A549 treated with AZD2906 at 1 μM for 4 hours (cell line): ENCODE data around the gene PCDHB14. TPM values are rescaled to one million over a fixed set of nuclear protein-coding genes. Genes with fewer than 3 reads are reported as not detected.

ENCODE experiments used
- total RNA-seq: library from RNA; stranded (reverse); fragments of 200-300 nt; extraction: Qiagen RNA extraction; gene quantifications from 5 replicates; pipeline ENCODE4 v1.2.3, GENCODE V29; 2022

The PCDHB14 gene
- 0.03 to 0.09 TPM (median 0.06 TPM) in 5 replicates for total RNA-seq

DNA sequence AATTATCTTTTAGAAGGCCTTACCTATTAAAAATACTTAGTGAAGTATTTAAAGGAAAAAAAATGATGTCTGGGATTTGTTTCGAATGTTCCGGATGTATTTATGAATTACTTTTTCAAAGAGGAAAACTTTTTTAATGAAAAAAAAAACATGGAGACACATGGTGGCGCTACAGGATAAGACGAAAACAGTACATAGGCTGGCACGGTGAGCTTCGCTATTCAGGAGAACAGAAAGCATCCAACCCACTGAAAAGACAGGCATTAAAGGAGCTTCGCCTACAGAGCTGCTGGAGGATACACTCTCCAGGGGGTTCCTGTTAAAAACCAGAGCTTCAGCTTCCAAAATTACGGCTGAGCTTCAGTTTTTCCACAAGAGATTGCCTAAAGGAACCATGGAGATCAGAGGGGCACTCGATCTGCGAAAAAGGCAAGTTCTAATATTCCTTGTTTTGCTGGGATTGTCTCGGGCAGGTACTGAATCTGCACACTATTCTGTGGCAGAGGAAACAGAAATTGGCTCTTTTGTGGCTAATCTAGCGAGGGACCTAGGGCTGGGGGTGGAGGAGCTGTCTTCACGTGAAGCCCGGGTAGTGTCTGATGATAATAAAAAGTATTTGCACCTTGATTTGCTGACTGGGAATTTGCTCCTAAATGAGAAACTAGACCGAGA is at the start of gene PCDHB14:
TSS of gene PCDHB14 (plus strand) at position 232 of the 672 bp plus-strand sequence. CDS start at position 395, 163 bp downstream.

DNA sequence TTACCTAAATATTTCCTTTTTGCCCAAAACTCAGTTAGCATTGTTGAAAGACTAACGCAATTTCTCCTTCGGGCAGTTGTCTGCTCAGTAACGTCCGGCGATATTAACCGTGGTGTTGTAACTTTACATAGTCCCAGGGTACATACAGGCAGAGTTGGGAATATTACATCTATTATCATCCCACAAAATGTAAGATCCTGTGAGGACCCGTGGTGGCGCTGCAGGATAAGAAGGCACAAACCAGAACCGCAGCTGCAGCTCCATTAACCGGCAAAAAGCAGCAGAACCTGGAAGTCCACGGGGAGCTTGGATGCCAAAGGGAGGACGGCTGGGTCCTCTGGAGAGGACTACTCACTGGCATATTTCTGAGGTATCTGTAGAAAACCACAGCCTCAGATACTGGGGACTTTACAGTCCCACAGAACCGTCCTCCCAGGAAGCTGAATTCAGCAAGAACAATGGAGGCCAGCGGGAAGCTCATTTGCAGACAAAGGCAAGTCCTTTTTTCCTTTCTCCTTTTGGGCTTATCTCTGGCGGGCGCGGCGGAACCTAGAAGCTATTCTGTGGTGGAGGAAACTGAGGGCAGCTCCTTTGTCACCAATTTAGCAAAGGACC is 45.5 kb upstream of the PCDHB14 start, which contains the start of gene PCDHB8:
TSS of gene PCDHB8 (plus strand) at position 214 of the 615 bp plus-strand sequence. CDS start at position 459, 245 bp downstream.

DNA sequence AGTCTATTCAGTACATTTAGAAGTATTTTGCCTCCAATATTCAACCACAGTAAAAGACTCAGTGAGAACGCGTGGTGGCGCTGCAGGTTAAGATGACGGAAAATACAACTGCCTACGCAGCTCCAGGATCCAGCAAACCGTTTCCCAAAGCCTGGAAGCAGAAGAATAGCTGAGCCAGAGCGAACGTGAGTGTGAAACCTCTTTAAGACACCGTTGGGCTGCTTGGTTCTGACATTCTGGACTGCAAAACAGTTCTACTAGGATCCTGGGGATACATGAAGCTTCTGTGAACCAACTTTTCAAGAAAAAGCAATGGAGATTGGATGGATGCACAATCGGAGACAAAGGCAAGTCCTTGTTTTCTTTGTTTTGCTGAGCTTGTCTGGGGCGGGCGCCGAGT is 40.9 kb upstream of the PCDHB14 start, which contains the start of gene PCDHB16:
TSS of gene PCDHB16 (plus strand) at position 140 of the 400 bp plus-strand sequence. CDS start at position 313, 173 bp downstream.

DNA sequence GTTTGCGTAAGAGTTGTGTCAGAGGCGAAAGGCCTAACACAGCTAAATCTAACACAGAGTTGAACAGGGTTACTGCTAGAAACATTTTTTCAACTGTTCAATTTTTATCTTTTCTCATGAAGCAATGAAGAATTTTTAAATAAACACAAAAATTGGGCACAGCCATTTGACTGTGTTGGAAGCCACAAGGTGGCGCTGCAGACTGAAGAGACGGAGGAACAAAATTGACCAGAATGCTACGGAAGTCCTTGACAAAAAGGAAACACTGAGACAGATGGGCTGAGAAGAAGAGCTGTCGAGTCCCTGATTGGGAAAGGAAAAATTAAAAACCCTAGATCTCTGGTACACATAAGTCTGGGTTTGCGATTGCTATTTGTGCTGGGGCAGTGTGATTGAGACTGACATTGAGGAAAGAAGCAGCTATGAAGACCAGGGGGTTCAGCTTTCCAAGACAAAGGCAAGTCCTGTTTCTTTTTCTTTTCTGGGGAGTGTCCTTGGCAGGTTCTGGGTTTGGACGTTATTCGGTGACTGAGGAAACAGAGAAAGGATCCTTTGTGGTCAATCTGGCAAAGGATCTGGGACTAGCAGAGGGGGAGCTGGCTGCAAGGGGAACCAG is 36.1 kb upstream of the PCDHB14 start, which contains the start of gene PCDHB9:
TSS of gene PCDHB9 (plus strand) at position 265 of the 616 bp plus-strand sequence. CDS start at position 423, 158 bp downstream.

DNA sequence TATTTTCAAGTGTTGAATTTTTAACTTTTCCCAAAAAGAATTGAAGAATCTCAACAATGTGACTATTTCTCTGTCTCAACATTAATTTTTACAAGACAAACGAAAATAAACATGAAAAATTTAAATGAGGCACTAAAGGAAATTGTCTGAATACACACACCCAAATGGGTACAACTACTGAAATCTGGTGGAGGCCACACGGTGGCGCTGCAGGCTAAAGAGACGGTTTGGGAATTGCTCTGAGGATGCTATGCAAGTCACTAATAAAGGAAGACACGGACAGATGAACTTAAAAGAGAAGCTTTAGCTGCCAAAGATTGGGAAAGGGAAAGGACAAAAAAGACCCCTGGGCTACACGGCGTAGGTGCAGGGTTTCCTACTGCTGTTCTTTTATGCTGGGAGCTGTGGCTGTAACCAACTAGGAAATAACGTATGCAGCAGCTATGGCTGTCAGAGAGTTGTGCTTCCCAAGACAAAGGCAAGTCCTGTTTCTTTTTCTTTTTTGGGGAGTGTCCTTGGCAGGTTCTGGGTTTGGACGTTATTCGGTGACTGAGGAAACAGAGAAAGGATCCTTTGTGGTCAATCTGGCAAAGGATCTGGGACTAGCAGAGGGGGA is 30.9 kb upstream of the PCDHB14 start, which contains the start of gene PCDHB10:
TSS of gene PCDHB10 (plus strand) at position 244 of the 616 bp plus-strand sequence. CDS start at position 444, 200 bp downstream.

DNA sequence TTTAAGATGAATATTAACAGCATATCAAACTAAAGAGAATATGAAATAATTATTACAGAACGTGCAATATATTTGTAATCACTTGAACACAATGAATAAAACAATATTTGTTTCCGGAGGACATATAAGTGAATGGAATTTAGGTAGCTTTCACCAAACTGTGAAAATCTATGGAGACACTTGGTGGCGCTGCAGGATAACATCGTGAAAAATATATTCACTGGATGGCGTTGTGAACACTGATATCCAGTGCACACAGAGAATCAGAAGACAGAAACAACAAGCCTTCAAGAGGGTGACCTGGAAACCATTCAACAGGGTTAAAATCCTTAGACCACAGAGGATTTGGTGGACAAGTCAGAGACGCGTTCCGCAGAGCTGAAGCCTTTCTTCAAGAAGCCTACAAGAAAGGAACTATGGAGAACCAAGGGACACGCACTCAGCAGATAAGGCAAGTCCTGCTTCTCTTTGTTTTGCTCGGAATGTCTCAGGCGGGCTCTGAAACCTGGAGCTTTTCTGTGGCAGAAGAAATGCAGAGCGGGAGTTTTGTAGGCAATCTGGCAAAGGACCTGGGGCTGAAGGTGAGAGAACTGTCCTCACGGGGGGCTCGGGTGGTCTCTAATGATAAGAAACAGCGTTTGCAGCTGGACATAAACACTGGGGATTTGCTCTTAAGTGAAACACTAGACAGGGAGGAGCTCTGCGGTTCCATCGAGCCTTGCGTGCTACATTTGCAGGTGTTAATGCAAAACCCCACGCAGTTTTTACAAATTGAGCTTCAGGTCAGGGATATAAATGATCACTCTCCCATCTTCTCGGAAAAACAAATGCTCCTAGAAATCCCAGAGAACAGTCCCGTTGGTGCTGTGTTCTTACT is 23.5 kb upstream of the PCDHB14 start, which contains the start of gene PCDHB11:
TSS of gene PCDHB11 (plus strand) at position 269 of the 877 bp plus-strand sequence. CDS start at position 417, 148 bp downstream.

DNA sequence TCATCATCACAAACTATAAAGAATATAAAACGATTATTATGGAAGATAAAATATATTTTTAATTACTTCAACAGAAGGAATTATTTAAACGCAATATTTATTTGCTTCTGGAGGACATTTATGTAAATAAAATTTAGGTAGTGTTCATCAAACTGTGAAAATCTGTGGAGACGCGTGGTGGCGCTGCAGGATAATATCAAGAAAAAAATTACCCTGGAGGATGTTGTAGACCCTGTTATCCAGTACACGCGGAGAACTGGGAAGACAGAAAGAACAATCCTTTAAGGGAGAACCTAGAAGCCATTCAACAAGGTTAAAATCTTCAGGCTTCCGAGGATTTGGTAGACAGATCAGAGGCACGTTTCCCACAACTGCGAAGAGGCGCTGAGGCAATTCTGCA is 14.7 kb upstream of the PCDHB14 start, which contains the start of gene PCDHB12:
TSS of gene PCDHB12 (plus strand) at position 242 of the 400 bp plus-strand sequence. CDS start 189 bp downstream, outside the sequence.

DNA sequence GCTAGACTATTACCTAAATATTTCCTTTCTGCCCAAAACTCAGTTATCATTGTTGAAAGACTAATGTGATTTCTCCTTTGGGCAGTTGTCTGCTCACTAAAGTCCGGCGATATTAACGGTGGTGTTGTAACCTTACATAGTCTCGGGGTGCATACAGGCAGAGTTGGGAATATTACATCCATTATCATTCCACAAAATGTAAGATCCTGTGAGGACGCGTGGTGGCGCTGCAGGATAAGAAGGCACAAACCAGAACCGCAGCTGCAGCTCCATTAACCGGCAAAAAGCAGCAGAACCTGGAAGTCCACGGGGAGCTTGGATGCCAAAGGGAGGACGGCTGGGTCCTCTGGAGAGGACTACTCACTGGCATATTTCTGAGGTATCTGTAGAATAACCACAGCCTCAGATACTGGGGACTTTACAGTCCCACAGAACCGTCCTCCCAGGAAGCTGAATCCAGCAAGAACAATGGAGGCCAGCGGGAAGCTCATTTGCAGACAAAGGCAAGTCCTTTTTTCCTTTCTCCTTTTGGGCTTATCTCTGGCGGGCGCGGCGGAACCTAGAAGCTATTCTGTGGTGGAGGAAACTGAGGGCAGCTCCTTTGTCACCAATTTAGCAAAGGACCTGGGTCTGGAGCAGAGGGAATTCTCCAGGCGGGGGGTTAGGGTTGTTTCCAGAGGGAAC is 9.3 kb upstream of the PCDHB14 start, which contains the start of gene PCDHB13:
TSS of gene PCDHB13 (plus strand) at position 264 of the 684 bp plus-strand sequence. CDS start at position 469, 205 bp downstream.

DNA sequence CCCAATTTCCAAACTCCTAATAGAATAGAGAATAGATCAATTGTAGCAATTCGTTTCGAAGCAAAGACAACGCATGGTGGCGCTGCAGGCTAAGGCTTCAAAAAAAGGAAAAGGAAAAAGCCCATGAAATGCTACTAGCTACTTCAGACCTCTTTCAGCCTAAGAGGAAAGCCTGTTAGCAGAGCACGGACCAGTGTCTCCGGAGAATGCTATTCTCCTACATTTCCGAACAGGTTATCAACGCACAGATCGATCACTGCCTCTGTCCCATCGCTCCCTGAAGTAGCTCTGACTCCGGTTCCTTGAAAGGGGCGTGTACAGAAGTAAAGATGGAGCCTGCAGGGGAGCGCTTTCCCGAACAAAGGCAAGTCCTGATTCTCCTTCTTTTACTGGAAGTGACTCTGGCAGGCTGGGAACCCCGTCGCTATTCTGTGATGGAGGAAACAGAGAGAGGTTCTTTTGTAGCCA is 22.1 kb downstream of the PCDHB14 start, which contains the start of gene PCDHB15:
TSS of gene PCDHB15 (plus strand) at position 146 of the 468 bp plus-strand sequence. CDS start at position 330, 184 bp downstream.

Other genes starting within 250 kb of the PCDHB14 start
- not detected in 5 replicates for gene PCDHB1, start 172.0 kb upstream of the PCDHB14 start, total RNA-seq
- gene PCDHB2, start 128.7 kb upstream of the PCDHB14 start, total RNA-seq, result 2.6 to 5.2 TPM (median 3.4 TPM) in 5 replicates
- 0.02 to 0.03 TPM (median 0.02 TPM) in 3 of 5 replicates, not detected in the others for gene PCDHB3, start 122.9 kb upstream of the PCDHB14 start, total RNA-seq
- gene PCDHB4, start 101.5 kb upstream of the PCDHB14 start, total RNA-seq, result 0.03 to 0.12 TPM (median 0.06 TPM) in 5 replicates
- gene PCDHB5, start 88.1 kb upstream of the PCDHB14 start, total RNA-seq, result 1.3 to 1.7 TPM (median 1.4 TPM) in 5 replicates
- 0.84 to 1.1 TPM (median 0.90 TPM) in 5 replicates for gene PCDHB6, start 73.3 kb upstream of the PCDHB14 start, total RNA-seq
- gene PCDHB7, start 50.7 kb upstream of the PCDHB14 start, total RNA-seq, result 0.01 to 0.03 TPM (median 0.02 TPM) in 3 of 5 replicates, not detected in the others
- gene PCDHB8, start 45.6 kb upstream of the PCDHB14 start, total RNA-seq, result 0.24 to 0.28 TPM (median 0.26 TPM) in 5 replicates
- 0.02 to 0.13 TPM (median 0.06 TPM) in 5 replicates for gene PCDHB16, start 41.0 kb upstream of the PCDHB14 start, total RNA-seq
- 0.01 to 0.09 TPM (median 0.02 TPM) in 4 of 5 replicates, not detected in the other for gene PCDHB9, start 36.2 kb upstream of the PCDHB14 start, total RNA-seq
- gene PCDHB10, start 31.0 kb upstream of the PCDHB14 start, total RNA-seq, result 0.02 to 0.06 TPM (median 0.03 TPM) in 3 of 5 replicates, not detected in the others
- gene PCDHB11, start 23.7 kb upstream of the PCDHB14 start, total RNA-seq, result 0.05 to 0.08 TPM (median 0.07 TPM) in 5 replicates
- 0.01 to 0.02 TPM in 2 of 5 replicates, not detected in the others for gene PCDHB12, start 14.6 kb upstream of the PCDHB14 start, total RNA-seq
- gene PCDHB13, start 9.4 kb upstream of the PCDHB14 start, total RNA-seq, result 0.03 to 0.08 TPM (median 0.06 TPM) in 5 replicates
- 0.03 to 0.13 TPM (median 0.07 TPM) in 5 replicates for gene PCDHB15, start 22.1 kb downstream of the PCDHB14 start, total RNA-seq
- gene SLC25A2, start 80.7 kb downstream of the PCDHB14 start, total RNA-seq, result not detected in 5 replicates
- gene TAF7, start 97.4 kb downstream of the PCDHB14 start, total RNA-seq, result 59.3 to 79.3 TPM (median 67.9 TPM) in 5 replicates
- 0.23 to 0.32 TPM (median 0.27 TPM) in 5 replicates for gene PCDHGA1, start 107.2 kb downstream of the PCDHB14 start, total RNA-seq
- 0.40 to 0.74 TPM (median 0.53 TPM) in 5 replicates for gene PCDHGA2, start 115.4 kb downstream of the PCDHB14 start, total RNA-seq
- gene PCDHGA3, start 120.5 kb downstream of the PCDHB14 start, total RNA-seq, result 0.02 to 0.03 TPM in 2 of 5 replicates, not detected in the others
- 1.4 to 1.9 TPM (median 1.7 TPM) in 5 replicates for gene PCDHGB1, start 126.8 kb downstream of the PCDHB14 start, total RNA-seq
- 0.06 to 0.13 TPM (median 0.11 TPM) in 5 replicates for gene PCDHGA4, start 131.7 kb downstream of the PCDHB14 start, total RNA-seq
- 0.05 to 0.08 TPM (median 0.07 TPM) in 5 replicates for gene PCDHGB2, start 136.7 kb downstream of the PCDHB14 start, total RNA-seq
- 0.13 to 0.17 TPM (median 0.16 TPM) in 5 replicates for gene PCDHGA5, start 140.8 kb downstream of the PCDHB14 start, total RNA-seq
- gene PCDHGB3, start 146.9 kb downstream of the PCDHB14 start, total RNA-seq, result 0.11 to 0.23 TPM (median 0.14 TPM) in 5 replicates
- 0.11 to 0.28 TPM (median 0.24 TPM) in 5 replicates for gene PCDHGA6, start 150.5 kb downstream of the PCDHB14 start, total RNA-seq
- gene PCDHGA7, start 159.4 kb downstream of the PCDHB14 start, total RNA-seq, result 0.71 to 1.2 TPM (median 0.76 TPM) in 5 replicates
- 0.81 to 1.0 TPM (median 0.92 TPM) in 5 replicates for gene PCDHGB4, start 164.4 kb downstream of the PCDHB14 start, total RNA-seq
- gene PCDHGA8, start 169.3 kb downstream of the PCDHB14 start, total RNA-seq, result 0.02 to 0.03 TPM (median 0.02 TPM) in 4 of 5 replicates, not detected in the other
- gene PCDHGB5, start 174.6 kb downstream of the PCDHB14 start, total RNA-seq, result 1.9 to 2.5 TPM (median 2.2 TPM) in 5 replicates
- gene PCDHGA9, start 179.4 kb downstream of the PCDHB14 start, total RNA-seq, result 0.03 to 0.05 TPM (median 0.05 TPM) in 5 replicates
- 0.09 to 0.13 TPM (median 0.10 TPM) in 5 replicates for gene PCDHGB6, start 184.7 kb downstream of the PCDHB14 start, total RNA-seq
- gene PCDHGA10, start 189.6 kb downstream of the PCDHB14 start, total RNA-seq, result 0.02 to 0.03 TPM in 2 of 5 replicates, not detected in the others
- 0.03 to 0.13 TPM (median 0.07 TPM) in 3 of 5 replicates, not detected in the others for gene PCDHGB7, start 194.3 kb downstream of the PCDHB14 start, total RNA-seq
- gene PCDHGA11, start 197.7 kb downstream of the PCDHB14 start, total RNA-seq, result not detected in 5 replicates
- gene PCDHGA12, start 207.2 kb downstream of the PCDHB14 start, total RNA-seq, result 0.01 TPM in 1 of 5 replicates, not detected in the others